Immature natural killer cell (primary cell): ENCODE measurements around the gene LGR6. TPM values are rescaled to one million over a fixed set of nuclear protein-coding genes. Genes with fewer than 3 reads are reported as not detected.

Experiments
- DNase-seq, 3 donors: peaks; one replicate each; pipeline ENCODE4 v3.0.0; 2022; ENCODE audit warnings: mixed read lengths in 1 of 3
- H3K27ac Mint-ChIP-seq, 6 donors: one replicate each; pipeline ENCODE4 v1.8.0; 2020; ENCODE audit warnings: mixed read lengths in 6 of 6, mild to moderate bottlenecking in 5 of 6, inconsistent platforms in 4 of 6, moderate library complexity in 3 of 6
- H3K27me3 Mint-ChIP-seq, 3 donors: one replicate each; pipeline ENCODE4 v1.8.0; 2020 to 2021; ENCODE audit warnings: low read depth in 3 of 3, mild to moderate bottlenecking in 3 of 3, mixed read lengths in 3 of 3, moderate library complexity in 3 of 3, inconsistent platforms in 1 of 3
- H3K36me3 Mint-ChIP-seq, 3 donors: one replicate each; pipeline ENCODE4 v1.8.0; 2020; ENCODE audit warnings: mixed read lengths in 3 of 3, inconsistent platforms in 2 of 3, mild to moderate bottlenecking in 2 of 3
- H3K4me1 Mint-ChIP-seq, 2 donors: one replicate each; pipeline ENCODE4 v1.8.0; 2020; ENCODE audit warnings: inconsistent platforms in 2 of 2, mild to moderate bottlenecking in 2 of 2, mixed read lengths in 2 of 2, moderate library complexity in 1 of 2
- H3K4me3 Mint-ChIP-seq, 5 donors: one replicate each; pipeline ENCODE4 v1.8.0; 2020; ENCODE audit warnings: mild to moderate bottlenecking in 5 of 5, mixed read lengths in 5 of 5, inconsistent platforms in 3 of 5, moderate library complexity in 3 of 5
- H3K9me3 Mint-ChIP-seq, 6 donors: one replicate each; pipeline ENCODE4 v1.8.0; 2020; ENCODE audit warnings: mild to moderate bottlenecking in 6 of 6, mixed read lengths in 6 of 6, inconsistent platforms in 4 of 6, moderate library complexity in 3 of 6
- polyA plus RNA-seq, 3 donors: library from polyadenylated mRNA; unstranded; fragments of 300-500 nt; fragmentation: Illumina TruSeq; gene quantifications; one replicate each; pipeline ENCODE4 v1.2.3, GENCODE V29; 2021

Gene LGR6
- polyA plus RNA-seq, 3 donors from 2014 or later, result 10.9 to 26.8 (median 21.1) TPM

GRCh38 chr1:202310746-202311145 is 117.1 kb downstream of the LGR6 start:
- Mint-ChIP-seq H3K9me3 (no peaks in the 10 kb centered on the region), H3K27ac (peak overlapping the region; percentile 10 to 71 (median 51)), H3K36me3 (peaks cover 3 to 6% (median 3%) of the 10 kb centered on the region in 3 donors), H3K4me3 (no peak overlapping the region), H3K27me3 (peaks cover 3 to 5% (median 3%) of the 10 kb centered on the region in 3 donors), H3K4me1 (peaks cover 0 to 3% of the 10 kb centered on the region in 2 donors)
- DNase-seq, result no peak

GRCh38 chr1:202311875-202312635 is 118.5 kb downstream of the LGR6 start:
- Mint-ChIP-seq H3K27me3 (peaks cover 2 to 6% (median 4%) of the 10 kb centered on the region in 3 donors), H3K4me1 (peaks cover 0 to 3% of the 10 kb centered on the region in 2 donors), H3K36me3 (peaks cover 3 to 6% (median 3%) of the 10 kb centered on the region in 3 donors), H3K27ac (peak overlapping the region in 5 of 6 donors; percentile 28 to 74 (median 49)), H3K9me3 (no peaks in the 10 kb centered on the region), H3K4me3 (no peak overlapping the region)
- no peak for DNase-seq

- Mint-ChIP-seq H3K4me3 (no peak overlapping the region), H3K36me3 (peaks cover 8 to 13% (median 13%) of the 10 kb centered on the region in 3 donors), H3K27ac (peak overlapping the region in 4 of 6 donors; percentile 1 to 69 (median 42)), H3K4me1 (peaks cover 0 to 3% of the 10 kb centered on the region in 2 donors), H3K9me3 (peaks cover 0 to 3% (median 0%) of the 10 kb centered on the region in 6 donors), H3K27me3 (peaks cover 3 to 7% (median 5%) of the 10 kb centered on the region in 3 donors)
- DNase-seq, result peak; percentile 54 to 69 (median 61)
These were observed 122.1 kb downstream of the LGR6 start for GRCh38 chr1:202315576-202316168.

GRCh38 chr1:202316186-202316585 is 122.6 kb downstream of the LGR6 start:
- Mint-ChIP-seq H3K27ac (peak overlapping the region in 2 of 6 donors; percentile 16 to 56), H3K27me3 (peaks cover 3 to 7% (median 4%) of the 10 kb centered on the region in 3 donors), H3K4me3 (no peak overlapping the region), H3K9me3 (peaks cover 0 to 3% (median 0%) of the 10 kb centered on the region in 6 donors), H3K36me3 (peaks cover 8 to 13% (median 13%) of the 10 kb centered on the region in 3 donors), H3K4me1 (peaks cover 0 to 3% of the 10 kb centered on the region in 2 donors)
- no peak for DNase-seq

GRCh38 chr1:202317941-202318925 is 124.6 kb downstream of the LGR6 start:
- DNase-seq, result no peak
- H3K36me3 Mint-ChIP-seq, result peaks cover 8 to 13% (median 13%) of the 10 kb centered on the region in 3 donors
- H3K9me3 Mint-ChIP-seq, result peaks cover 0 to 3% (median 0%) of the 10 kb centered on the region in 6 donors
- H3K4me3 Mint-ChIP-seq, result no peak overlapping the region
- no peak overlapping the region for H3K27ac Mint-ChIP-seq
- H3K27me3 Mint-ChIP-seq, result peaks cover 3 to 7% (median 4%) of the 10 kb centered on the region in 3 donors
- H3K4me1 Mint-ChIP-seq, result peaks cover 0 to 2% of the 10 kb centered on the region in 2 donors

- Mint-ChIP-seq H3K4me1 (peaks cover 0 to 2% of the 10 kb centered on the region in 2 donors), H3K27me3 (peaks cover 3 to 7% (median 4%) of the 10 kb centered on the region in 3 donors), H3K36me3 (peaks cover 8 to 13% (median 10%) of the 10 kb centered on the region in 3 donors), H3K27ac (peak overlapping the region in 4 of 6 donors; percentile 12 to 59 (median 27)), H3K9me3 (peaks cover 0 to 3% (median 0%) of the 10 kb centered on the region in 6 donors), H3K4me3 (no peak overlapping the region)
- no peak for DNase-seq
These were observed 125.9 kb downstream of the LGR6 start for GRCh38 chr1:202319381-202320080.

- Mint-ChIP-seq H3K27me3 (peaks cover 3 to 7% (median 4%) of the 10 kb centered on the region in 3 donors), H3K4me1 (peaks cover 0 to 2% of the 10 kb centered on the region in 2 donors), H3K4me3 (no peak overlapping the region), H3K27ac (peak overlapping the region in 2 of 6 donors; percentile 17 to 59), H3K9me3 (peaks cover 0 to 3% (median 0%) of the 10 kb centered on the region in 6 donors), H3K36me3 (peaks cover 8 to 13% (median 10%) of the 10 kb centered on the region in 3 donors)
- DNase-seq, result no peak
These were observed 126.4 kb downstream of the LGR6 start for GRCh38 chr1:202320081-202320405.

- Mint-ChIP-seq H3K4me1 (no peaks in the 10 kb centered on the region), H3K9me3 (peaks cover 0 to 3% (median 0%) of the 10 kb centered on the region in 6 donors), H3K36me3 (peaks cover 5 to 11% (median 7%) of the 10 kb centered on the region in 3 donors), H3K27ac (peak overlapping the region in 1 of 6 donors; percentile 32), H3K4me3 (no peak overlapping the region), H3K27me3 (peaks cover 2 to 3% (median 3%) of the 10 kb centered on the region in 3 donors)
- no peak for DNase-seq
These were observed 130.1 kb downstream of the LGR6 start for GRCh38 chr1:202323731-202324130.

- Mint-ChIP-seq H3K4me3 (no peak overlapping the region), H3K4me1 (no peaks in the 10 kb centered on the region), H3K9me3 (no peaks in the 10 kb centered on the region), H3K27me3 (peaks cover 0 to 2% (median 0%) of the 10 kb centered on the region in 3 donors), H3K36me3 (peaks cover 0 to 4% (median 0%) of the 10 kb centered on the region in 3 donors), H3K27ac (no peak overlapping the region)
- DNase-seq, result no peak
These were observed 131.0 kb downstream of the LGR6 start for GRCh38 chr1:202324646-202325045.

GRCh38 chr1:202329891-202330290 is 136.3 kb downstream of the LGR6 start:
- Mint-ChIP-seq H3K4me3 (no peak overlapping the region), H3K27ac (no peak overlapping the region), H3K27me3 (no peaks in the 10 kb centered on the region)

GRCh38 chr1:202333861-202334260 is 140.3 kb downstream of the LGR6 start:
- DNase-seq, result no peak
- H3K36me3 Mint-ChIP-seq, result peaks cover 0 to 9% (median 4%) of the 10 kb centered on the region in 3 donors
- no peak overlapping the region for H3K4me3 Mint-ChIP-seq
- H3K27me3 Mint-ChIP-seq, result peaks cover 0 to 2% (median 0%) of the 10 kb centered on the region in 3 donors
- no peak overlapping the region for H3K27ac Mint-ChIP-seq
- H3K4me1 Mint-ChIP-seq, result no peaks in the 10 kb centered on the region
- H3K9me3 Mint-ChIP-seq, result no peaks in the 10 kb centered on the region

More at GRCh38 chr1:202329891-202330290, 136.3 kb downstream of the LGR6 start:
- Mint-ChIP-seq H3K36me3 (peaks cover 0 to 9% (median 4%) of the 10 kb centered on the region in 3 donors), H3K4me1 (no peaks in the 10 kb centered on the region), H3K9me3 (no peaks in the 10 kb centered on the region)
- no peak for DNase-seq

- Mint-ChIP-seq H3K27ac (peak overlapping the region in 2 of 6 donors; percentile 3 to 61), H3K27me3 (peaks cover 6 to 10% (median 8%) of the 10 kb centered on the region in 3 donors), H3K36me3 (no peaks in the 10 kb centered on the region), H3K9me3 (no peaks in the 10 kb centered on the region), H3K4me3 (peak overlapping the region in 2 of 5 donors; percentile 44 to 75), H3K4me1 (peaks cover 26 to 38% of the 10 kb centered on the region in 2 donors)
- DNase-seq, result peak; percentile 44 to 51 (median 50)
These were observed 150.2 kb downstream of the LGR6 start for GRCh38 chr1:202343652-202344349.
